GM19035 (cell line): ENCODE measurements around the gene NLRP5.
A peak's percentile ranks its signal among the peaks of the same experiment; 100 is the strongest.

ENCODE experiments used
- ATAC-seq: cut with Tn5 transposase; IDR thresholded peaks from one replicate; pipeline ENCODE4 v1.9.1; 2021; ENCODE audit not compliant: unreplicated experiment

Gene NLRP5

GRCh38 chr19:56071151-56071550, 84.6 kb downstream of the NLRP5 start:
- ATAC-seq: no peak

GRCh38 chr19:56076498-56076897, 89.9 kb downstream of the NLRP5 start:
- ATAC-seq: no peak

- ATAC-seq: no peak
Observed at GRCh38 chr19:56079609-56080008, 93.0 kb downstream of the NLRP5 start.

GRCh38 chr19:56080669-56081401, 94.3 kb downstream of the NLRP5 start:
- peak; percentile 63 for ATAC-seq

GRCh38 chr19:56083668-56084067, 97.1 kb downstream of the NLRP5 start:
- ATAC-seq: no peak

- no peak for ATAC-seq
Observed at GRCh38 chr19:56084835-56085536, 98.4 kb downstream of the NLRP5 start.

GRCh38 chr19:56085571-56086275, 99.1 kb downstream of the NLRP5 start:
- no peak for ATAC-seq

- ATAC-seq: no peak
Observed at GRCh38 chr19:56086671-56087430, 100.3 kb downstream of the NLRP5 start.

GRCh38 chr19:56087647-56088496, 101.3 kb downstream of the NLRP5 start:
- no peak for ATAC-seq

- ATAC-seq: no peak
Observed at GRCh38 chr19:56088497-56089215, 102.1 kb downstream of the NLRP5 start.

GRCh38 chr19:56089344-56089743, 102.8 kb downstream of the NLRP5 start:
- ATAC-seq: no peak

- no peak for ATAC-seq
Observed at GRCh38 chr19:56091066-56091490, 104.5 kb downstream of the NLRP5 start.

GRCh38 chr19:56091751-56092546, 105.4 kb downstream of the NLRP5 start:
- no peak for ATAC-seq

- no peak for ATAC-seq
Observed at GRCh38 chr19:56092685-56093631, 106.4 kb downstream of the NLRP5 start.

GRCh38 chr19:56094449-56094848, 107.9 kb downstream of the NLRP5 start:
- ATAC-seq: no peak

- ATAC-seq: no peak
Observed at GRCh38 chr19:56096665-56097064, 110.1 kb downstream of the NLRP5 start.

GRCh38 chr19:56097306-56097705, 110.7 kb downstream of the NLRP5 start:
- no peak for ATAC-seq

- no peak for ATAC-seq
Observed at GRCh38 chr19:56097776-56098175, 111.2 kb downstream of the NLRP5 start.
